B cell (primary cell): ENCODE results near the gene EGFR.

ENCODE experiments used
- EZH2 ChIP-seq: IDR thresholded peaks from 2 replicates; pipeline ENCODE4 v1.6.1; 2012; ENCODE audit warnings: borderline replicate concordance, low read depth, mild to moderate bottlenecking, moderate library complexity, low read length; ENCODE audit not compliant: insufficient read depth, poor library complexity, severe bottlenecking
- TF ChIP-seq, protein P1 (sequence below): fragments of 200-600 bp; IDR thresholded peaks from one replicate; pipeline ENCODE4 v1.8.0; 2022; ENCODE audit warnings: antibody characterized with exemption, mild to moderate bottlenecking

DNA sequence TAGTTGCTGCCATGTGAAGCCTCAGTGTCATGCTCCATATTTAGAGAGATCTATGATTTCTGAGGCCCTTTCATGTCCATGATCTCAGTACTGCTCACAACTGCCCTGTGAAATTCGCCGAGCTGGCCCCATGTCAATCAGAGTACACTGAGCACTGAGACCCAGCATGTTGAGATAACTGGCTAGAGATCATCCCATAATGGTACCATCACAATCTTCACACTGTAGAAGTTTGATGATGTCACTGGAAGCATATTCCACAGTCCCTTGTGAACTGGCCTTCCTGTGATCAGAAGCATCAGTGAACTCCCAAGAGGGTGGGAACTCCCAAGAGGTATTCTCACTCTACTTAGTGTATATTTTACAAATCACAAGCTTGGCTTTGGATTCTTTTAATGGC, 116.0 kb downstream of the EGFR start:
- TF ChIP-seq, protein P1, sequence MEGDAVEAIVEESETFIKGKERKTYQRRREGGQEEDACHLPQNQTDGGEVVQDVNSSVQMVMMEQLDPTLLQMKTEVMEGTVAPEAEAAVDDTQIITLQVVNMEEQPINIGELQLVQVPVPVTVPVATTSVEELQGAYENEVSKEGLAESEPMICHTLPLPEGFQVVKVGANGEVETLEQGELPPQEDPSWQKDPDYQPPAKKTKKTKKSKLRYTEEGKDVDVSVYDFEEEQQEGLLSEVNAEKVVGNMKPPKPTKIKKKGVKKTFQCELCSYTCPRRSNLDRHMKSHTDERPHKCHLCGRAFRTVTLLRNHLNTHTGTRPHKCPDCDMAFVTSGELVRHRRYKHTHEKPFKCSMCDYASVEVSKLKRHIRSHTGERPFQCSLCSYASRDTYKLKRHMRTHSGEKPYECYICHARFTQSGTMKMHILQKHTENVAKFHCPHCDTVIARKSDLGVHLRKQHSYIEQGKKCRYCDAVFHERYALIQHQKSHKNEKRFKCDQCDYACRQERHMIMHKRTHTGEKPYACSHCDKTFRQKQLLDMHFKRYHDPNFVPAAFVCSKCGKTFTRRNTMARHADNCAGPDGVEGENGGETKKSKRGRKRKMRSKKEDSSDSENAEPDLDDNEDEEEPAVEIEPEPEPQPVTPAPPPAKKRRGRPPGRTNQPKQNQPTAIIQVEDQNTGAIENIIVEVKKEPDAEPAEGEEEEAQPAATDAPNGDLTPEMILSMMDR = no peak
- no peak for TF ChIP-seq EZH2
